ENCODE results near the gene MTF2. TPM values are rescaled to one million over a fixed set of nuclear protein-coding genes. Genes with fewer than 3 reads are reported as not detected.
A peak's percentile ranks its signal among the peaks of the same experiment; 100 is the strongest.

Gene MTF2
- total RNA-seq, 1 experiment from 2014 or later = 110 TPM

DNA sequence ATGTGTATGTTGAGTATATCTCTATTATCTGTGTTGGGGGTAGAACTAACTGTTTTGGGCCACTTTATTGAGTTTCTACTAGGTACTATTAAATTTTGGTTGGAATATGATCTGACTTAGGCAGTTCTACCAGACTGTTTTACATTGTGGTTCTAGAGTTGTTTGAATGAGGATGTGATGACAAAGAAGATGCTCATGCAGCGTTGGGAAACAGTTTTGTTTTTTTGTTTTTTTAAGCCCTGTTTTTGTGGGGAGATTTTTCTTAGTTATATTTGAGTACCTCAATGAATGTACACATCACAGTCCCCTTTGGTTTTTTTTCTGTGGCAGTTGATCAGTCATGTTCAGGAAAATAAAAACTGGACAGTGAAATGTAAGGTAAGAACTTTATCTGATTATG is 61.0 kb downstream of the MTF2 start:
- H3K23me2 ChIP-seq (ENCODE audit: insufficient read length, low read depth, low read length, poor library complexity, severe bottlenecking) = no peaks in the 10 kb centered on the region
- H3K4me1 ChIP-seq (ENCODE audit: insufficient read depth, low read length) = no peaks in the 10 kb centered on the region
- no peak overlapping the region for H2BK15ac ChIP-seq (ENCODE audit: low read depth, low read length)
- no peaks in the 10 kb centered on the region for H3K27me3 ChIP-seq (ENCODE audit: insufficient read depth, low read length)
- peaks cover 22 to 62% (median 62%) of the 10 kb centered on the region in 3 experiments; a peak in 6 of 7 replicates for H3K36me3 Mint-ChIP-seq (ENCODE audit: insufficient read depth in 1 of 3, low read depth in 3 of 3)
- no peaks in the 10 kb centered on the region for H3K27me3 Mint-ChIP-seq (ENCODE audit: low read depth)
- H2BK120ac ChIP-seq (ENCODE audit: low read depth, low read length, poor library complexity, severe bottlenecking) = no peak overlapping the region
- peak overlapping the region in 1 of 3 experiments; percentile 8; a peak in 2 of 7 replicates for H3K27ac Mint-ChIP-seq
- no CpG with 5 or more reads among the region's 1 CpG for WGBS (ENCODE audit: extremely low coverage, insufficient read length, low lambda C conversion rate)
- H2AFZ ChIP-seq (ENCODE audit: low read length) = no peak overlapping the region
- H4K5ac ChIP-seq (ENCODE audit: insufficient read length, low read depth, low read length) = no peak overlapping the region
- TF ChIP-seq, protein P1, sequence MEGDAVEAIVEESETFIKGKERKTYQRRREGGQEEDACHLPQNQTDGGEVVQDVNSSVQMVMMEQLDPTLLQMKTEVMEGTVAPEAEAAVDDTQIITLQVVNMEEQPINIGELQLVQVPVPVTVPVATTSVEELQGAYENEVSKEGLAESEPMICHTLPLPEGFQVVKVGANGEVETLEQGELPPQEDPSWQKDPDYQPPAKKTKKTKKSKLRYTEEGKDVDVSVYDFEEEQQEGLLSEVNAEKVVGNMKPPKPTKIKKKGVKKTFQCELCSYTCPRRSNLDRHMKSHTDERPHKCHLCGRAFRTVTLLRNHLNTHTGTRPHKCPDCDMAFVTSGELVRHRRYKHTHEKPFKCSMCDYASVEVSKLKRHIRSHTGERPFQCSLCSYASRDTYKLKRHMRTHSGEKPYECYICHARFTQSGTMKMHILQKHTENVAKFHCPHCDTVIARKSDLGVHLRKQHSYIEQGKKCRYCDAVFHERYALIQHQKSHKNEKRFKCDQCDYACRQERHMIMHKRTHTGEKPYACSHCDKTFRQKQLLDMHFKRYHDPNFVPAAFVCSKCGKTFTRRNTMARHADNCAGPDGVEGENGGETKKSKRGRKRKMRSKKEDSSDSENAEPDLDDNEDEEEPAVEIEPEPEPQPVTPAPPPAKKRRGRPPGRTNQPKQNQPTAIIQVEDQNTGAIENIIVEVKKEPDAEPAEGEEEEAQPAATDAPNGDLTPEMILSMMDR (conservative IDR thresholded peaks at IDR 0.05) = no peak
- no peaks in the 10 kb centered on the region for H4K20me1 ChIP-seq (ENCODE audit: control insufficient read depth, insufficient read depth, insufficient read length)
- H3K14ac ChIP-seq (ENCODE audit: insufficient read depth, low read length) = no peak overlapping the region
- no peaks in the 10 kb centered on the region for H3K9me3 ChIP-seq (ENCODE audit: control insufficient read depth, low read depth, low read length)
- H3K18ac ChIP-seq (ENCODE audit: insufficient read length, low read depth, low read length) = no peak overlapping the region
- no peak overlapping the region for H2BK5ac ChIP-seq (ENCODE audit: insufficient read length, low read length)
- no peak overlapping the region for H3T11ph ChIP-seq (ENCODE audit: low read length)
- H2AK5ac ChIP-seq (ENCODE audit: insufficient read length, low read length) = no peak overlapping the region
- H3K4me2 ChIP-seq (ENCODE audit: insufficient read depth, insufficient read length, low read length) = no peak overlapping the region
- no peak for DNase-seq
- no peaks in the 10 kb centered on the region for H3K4me1 Mint-ChIP-seq
- no peaks in the 10 kb centered on the region for H3K9me3 Mint-ChIP-seq
- H3K23ac ChIP-seq (ENCODE audit: insufficient read length, low read depth, low read length) = no peak overlapping the region
- no peak overlapping the region for H2BK20ac ChIP-seq (ENCODE audit: low read depth, low read length, poor library complexity, severe bottlenecking)
- H3K4ac ChIP-seq (ENCODE audit: low read depth, low read length) = no peak overlapping the region
- H2BK12ac ChIP-seq (ENCODE audit: insufficient read length, low read depth, low read length) = no peak overlapping the region
- no peak overlapping the region for H4K8ac ChIP-seq (replicated peaks; ENCODE audit: insufficient read length, low read depth, low read length)
- H3K79me1 ChIP-seq (ENCODE audit: insufficient read depth, low read depth, low read length, poor library complexity, severe bottlenecking) = peaks cover 2% of the 10 kb centered on the region
- H3K79me2 ChIP-seq (ENCODE audit: insufficient read depth, low read length) = no peaks in the 10 kb centered on the region
- H3K56ac ChIP-seq (ENCODE audit: insufficient read length, low read depth, low read length) = no peak overlapping the region
- no peak overlapping the region for H3K27ac ChIP-seq (ENCODE audit: insufficient read length, low read depth, low read length)
- no peak overlapping the region for H4K91ac ChIP-seq (ENCODE audit: insufficient read length, low read depth, low read length)
- H3K9ac ChIP-seq (ENCODE audit: extremely low read depth, insufficient read length, low read length) = no peak overlapping the region
- H3K4me3 Mint-ChIP-seq = no peak overlapping the region
